HG03159 (cell line): ENCODE data around the gene MICAL3.
"Not testable (repeated sequence)": the region's sequence is repeated elsewhere in the genome, so short reads cannot be mapped to it uniquely, and the experiment has no call there.

ENCODE experiments used
- ATAC-seq: cut with Tn5 transposase; IDR thresholded peaks from one replicate; pipeline ENCODE4 v1.9.1; 2021; ENCODE audit warnings: mild to moderate bottlenecking, moderate library complexity; ENCODE audit not compliant: unreplicated experiment

The MICAL3 gene

DNA sequence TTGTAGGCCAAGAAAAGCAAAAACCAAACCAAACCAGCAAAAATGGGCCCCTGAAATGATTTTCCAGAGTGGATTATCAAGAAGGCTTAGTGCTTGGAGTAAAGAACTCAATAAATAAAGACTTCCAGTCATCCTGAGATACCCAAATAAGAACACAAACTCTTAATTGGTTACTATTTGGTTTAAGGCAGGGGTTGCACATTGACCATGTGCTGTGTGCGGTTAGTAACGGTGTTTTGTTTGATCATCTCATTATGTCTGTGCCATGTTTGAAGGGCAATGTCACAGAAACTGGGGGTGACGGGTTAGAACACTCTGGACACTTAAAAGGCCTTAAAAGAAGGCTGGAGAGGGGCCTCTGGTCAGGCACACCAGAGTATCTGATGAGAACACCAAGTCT, 9.7 kb upstream of the MICAL3 start:
- no peak for ATAC-seq

DNA sequence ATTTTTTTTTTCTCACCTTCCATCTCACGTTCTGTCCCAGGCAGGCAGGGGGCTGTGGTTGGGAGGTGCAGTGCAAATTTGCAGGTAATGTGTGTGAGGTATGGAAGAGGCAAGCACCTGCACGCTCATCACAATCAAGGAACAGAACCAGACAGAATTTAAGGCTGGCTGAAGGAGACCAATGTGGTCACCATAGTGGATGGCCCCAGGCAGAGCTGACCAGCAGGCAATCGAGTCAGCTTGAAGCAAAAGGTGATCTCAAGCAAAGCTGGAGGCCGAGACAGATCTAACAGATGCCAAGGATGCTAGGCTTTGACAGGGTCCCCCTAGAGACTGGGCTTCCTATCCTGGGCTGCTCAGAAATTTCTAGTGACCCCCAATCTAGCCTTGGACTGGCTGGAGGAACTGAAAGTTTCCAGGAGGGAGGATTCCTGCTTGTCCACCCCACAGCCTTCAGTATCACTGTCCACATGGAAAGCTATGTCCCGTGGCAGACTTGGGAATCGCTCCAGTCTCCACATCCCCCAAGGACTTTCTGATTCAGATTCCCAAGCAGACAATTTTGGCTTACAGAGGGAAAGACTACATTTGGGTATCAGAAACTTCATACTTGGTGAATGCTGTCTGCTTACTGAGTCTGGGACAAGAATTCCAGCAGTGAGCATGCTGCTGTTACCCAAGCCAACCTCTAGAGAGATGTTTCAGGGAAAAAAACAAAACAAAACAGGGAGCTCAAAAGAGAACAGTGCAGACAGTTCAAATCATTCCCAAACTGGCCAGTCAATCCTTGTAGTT, 9.0 kb upstream of the MICAL3 start:
- ATAC-seq, result no peak

DNA sequence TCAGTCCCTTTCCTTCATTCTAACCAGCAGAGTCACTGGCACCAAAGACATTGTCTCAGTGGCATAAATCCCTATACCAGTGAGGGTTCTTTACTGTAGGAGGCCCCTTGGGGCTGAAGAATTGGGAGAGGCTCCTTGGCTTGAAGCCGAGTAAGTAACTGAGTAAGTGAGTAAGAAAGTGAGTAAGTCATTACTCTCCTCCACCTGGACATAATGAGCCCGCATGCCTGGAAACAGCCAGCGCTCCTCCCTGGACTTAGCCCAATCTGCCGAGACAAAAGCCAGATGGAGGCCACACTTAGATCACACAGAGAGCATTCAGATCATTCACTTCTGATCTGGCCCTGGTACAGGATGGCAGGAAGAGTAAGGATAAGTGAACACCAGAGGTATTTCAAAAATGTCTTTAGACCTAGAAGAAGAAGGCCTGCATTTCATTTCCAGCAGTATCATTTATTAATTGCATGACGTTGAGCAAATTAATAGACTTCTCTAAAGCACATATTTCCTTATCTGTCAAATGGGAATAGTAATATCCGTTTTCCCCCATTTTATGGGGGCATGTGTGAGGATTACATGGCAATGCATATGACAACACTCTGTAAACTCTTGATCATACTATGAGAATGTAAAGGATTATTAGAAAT, 8.2 kb upstream of the MICAL3 start:
- no peak for ATAC-seq

DNA sequence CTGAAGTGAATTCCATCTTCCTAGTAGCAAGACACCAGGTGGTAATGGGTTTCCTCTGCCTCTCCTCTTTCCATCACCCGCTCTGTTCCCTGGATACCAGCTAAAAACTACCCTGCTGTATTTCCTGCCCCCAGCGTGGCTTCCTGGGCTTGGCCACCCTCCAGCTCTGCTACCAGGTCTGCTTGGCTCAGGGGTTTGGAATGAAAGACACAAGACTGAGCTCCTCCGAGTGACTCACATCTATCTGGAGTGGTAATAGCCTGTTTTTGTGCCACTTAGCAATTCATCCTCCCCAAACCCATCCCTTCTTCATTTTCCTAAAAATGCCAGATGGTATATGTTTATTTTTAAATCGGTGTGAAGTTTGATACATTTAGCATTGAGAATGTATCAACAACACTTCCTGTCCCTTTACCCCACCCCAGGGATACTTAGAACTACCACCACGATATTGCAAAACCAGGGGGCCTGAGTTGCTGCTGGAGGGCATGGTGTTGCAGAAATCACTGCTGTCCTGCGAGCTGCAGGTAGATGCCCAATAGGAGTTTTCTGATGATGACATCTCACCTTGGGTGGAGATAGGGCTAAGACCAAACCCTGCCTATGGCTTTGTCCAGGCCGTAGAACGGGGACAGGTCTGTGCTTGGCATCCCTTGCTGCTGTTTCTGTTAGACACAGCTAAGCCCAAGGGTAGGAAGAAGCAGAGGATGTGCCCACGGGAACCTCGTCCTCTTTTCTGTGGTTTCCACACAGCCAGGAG, 7.5 kb upstream of the MICAL3 start:
- ATAC-seq, result no peak

DNA sequence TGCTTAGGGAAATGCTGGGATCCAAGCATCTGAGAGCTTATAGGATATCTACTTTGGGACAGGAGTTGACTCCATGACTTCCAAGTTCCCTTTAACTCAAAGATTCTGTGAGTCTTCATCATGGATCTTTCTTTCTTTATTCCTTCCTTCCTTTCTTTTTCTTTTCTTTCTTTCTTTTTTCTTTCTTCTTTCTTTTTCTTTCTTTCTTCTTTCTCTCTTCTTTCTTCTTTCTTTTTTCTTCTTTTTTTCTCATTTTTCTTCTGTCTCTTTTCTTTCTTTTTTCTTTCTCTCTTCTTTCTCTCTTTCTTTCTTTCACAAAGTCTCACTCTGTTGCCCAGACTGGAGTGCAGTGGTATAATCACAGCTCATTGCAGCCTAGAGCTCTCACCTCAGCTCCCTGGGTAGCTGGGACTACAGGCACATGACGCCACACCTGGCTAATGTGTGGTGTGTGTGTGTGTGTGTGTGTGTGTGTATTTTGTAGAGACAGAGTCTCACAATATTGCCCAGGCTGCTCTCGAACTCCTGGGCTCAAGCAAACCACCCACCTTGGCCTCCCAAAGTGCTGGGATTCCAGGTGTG, 5.4 kb upstream of the MICAL3 start:
- no peak for ATAC-seq

DNA sequence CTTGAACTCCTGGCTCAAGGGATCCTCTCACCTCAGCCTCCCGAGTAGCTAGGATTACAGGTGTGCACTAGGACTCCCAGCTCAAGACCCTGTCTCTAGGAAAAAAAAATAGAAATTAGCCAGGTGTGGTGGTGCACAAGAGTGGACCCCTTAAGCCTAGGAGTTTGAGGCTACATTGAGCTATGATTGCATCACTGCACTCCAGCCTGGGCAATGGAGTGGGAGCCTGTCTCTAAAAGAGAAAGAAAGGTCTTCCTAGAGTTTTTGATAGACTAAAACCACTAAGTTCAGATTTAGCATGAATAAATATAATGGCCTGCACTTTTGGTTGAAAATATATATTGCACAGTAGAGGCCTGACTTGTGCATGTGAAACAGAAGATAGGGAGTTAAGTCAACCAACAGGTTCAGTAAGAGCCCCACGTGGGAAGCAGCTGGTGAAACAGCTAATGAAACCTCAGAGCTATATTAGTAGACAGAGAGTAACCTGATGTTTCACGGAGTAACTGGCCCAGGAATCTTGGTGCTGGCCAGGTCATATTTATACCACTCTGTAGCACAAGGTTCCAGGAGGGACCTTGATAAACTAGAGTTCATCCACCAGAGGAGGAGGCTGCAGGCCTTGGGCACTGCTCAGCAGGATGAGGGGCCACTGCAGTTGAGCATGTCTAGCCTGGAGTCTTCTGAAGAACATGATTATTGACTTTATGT, 4.6 kb upstream of the MICAL3 start:
- no peak for ATAC-seq

DNA sequence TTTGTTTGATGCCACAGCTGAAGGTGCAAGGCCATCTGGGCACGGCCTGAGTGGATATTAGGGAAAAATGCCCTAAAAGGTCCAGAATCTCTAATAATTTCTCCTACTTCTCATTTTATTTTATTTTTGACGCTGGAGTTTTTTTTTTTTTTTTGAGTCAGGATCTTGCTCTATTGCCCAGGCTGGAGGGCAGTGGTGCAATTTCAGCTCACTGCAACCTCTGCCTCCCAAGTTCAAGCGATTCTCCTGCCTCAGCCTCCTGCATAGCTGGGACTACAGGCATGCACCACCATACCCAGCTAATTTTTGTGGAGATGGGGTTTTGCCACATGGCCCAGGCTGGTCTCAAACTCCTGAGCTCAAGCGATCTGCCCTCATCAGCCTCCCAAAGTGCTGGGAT, 1.5 kb upstream of the MICAL3 start:
- ATAC-seq, result not testable (repeated sequence)

DNA sequence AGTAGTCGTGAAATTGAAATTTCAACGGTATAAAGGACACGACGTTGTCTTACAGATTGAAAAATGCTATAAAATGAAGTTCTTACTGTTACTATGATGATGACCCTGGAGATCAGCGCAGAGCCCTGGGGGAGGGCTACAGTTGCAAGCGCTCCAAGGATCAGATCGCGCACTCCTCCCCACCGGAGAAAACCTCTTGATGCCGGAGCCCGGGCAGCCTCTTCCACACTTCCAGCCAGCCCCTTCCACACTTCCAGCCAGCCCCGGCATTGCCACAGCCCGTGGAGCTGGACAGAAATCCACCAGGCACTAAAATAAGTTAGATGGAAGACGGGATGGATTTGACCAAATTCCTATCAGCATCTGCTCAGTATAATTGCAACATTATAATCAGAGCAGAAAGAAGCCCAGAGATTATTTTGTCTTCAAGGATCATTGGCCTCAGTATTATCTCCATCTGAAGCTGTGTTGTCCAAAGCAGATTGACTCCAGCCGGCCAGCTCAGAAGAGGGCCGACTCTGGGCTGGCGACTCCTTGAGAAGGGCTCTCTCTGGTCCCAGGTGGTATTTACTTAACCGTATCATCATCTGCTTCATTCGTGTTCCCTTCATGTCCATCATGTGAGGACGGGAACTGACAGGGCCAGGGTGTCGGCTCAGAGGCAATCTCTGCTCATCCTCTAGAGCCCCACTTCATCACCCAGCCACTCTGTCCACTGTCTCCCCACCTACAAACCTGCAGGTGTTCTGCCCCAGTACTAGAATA, 777 bp upstream of the MICAL3 start:
- ATAC-seq, result no peak

DNA sequence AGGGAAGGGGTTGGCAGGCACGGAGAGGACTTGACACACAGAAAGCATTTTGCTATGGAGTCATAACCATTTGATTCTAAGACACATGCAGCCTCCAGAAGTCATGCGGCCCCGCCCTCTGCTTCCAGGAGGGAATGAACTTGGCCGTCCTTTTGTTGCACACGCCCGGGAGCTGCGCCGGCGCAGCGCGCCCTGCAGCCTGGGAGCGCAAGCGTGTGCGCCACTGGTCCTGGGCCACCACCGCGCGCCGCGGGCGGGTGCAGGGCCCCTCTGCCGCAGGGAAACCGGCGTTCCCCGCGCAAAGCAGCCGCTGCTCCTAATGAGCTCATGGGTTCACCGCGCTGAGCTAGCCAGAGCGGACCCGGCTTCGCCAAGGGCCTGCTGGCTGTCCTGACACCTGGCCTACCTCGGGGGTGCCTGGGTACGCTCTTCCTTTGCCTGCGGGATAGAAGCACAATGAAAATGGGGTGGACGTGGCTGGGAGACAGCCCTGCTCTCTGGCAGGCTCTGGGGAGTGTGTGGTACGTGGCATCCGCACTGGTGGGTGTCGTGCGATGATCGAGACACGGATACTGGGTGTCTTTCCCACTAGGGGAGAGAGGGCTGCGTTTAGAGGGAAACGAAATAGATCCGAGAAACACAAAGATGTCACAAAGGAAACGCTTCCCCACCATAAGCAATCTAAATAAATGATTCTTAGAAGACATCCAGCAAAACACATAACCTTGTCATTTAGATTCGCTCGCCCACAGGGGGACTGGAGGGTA, 669 bp downstream of the MICAL3 start:
- no peak for ATAC-seq

DNA sequence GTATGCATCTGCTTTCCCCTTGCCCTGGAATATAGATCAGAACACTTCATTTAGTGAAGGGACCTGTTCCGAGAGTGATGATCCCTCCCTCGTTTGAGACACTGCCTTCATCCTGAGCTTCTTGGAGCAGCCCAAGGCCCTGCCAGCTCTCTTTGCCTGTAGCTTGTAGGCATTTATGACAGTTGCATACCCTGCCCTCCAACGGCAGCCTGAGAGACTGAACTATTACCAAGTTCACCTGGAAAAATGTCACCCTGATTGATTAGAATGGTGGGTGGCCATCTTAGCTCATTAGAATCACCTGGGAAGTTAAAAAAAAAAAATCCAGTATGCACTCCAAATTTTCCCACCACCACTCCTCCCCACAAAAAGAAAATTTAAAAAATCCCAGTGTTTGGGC, 1.5 kb downstream of the MICAL3 start:
- no peak for ATAC-seq

DNA sequence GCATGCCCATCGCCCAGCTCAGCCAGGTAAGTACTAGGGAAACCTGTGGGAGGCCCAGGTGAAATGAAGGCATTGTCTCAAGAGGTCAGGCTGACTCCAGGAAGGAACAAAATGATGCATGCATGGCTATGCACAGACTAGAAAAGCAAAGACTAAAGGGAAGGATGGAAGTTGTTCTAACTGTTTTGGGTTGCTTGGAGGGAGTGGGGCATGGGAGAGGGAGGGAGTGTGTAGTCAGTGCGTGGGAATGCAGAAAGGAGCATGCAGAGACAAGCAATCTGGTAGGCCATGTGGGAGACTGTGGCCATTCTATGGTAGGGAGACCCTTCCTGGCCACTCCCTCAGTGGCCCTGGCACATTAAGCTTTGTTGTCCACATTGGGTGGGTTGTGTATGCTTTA, 2.9 kb downstream of the MICAL3 start:
- ATAC-seq, result no peak

DNA sequence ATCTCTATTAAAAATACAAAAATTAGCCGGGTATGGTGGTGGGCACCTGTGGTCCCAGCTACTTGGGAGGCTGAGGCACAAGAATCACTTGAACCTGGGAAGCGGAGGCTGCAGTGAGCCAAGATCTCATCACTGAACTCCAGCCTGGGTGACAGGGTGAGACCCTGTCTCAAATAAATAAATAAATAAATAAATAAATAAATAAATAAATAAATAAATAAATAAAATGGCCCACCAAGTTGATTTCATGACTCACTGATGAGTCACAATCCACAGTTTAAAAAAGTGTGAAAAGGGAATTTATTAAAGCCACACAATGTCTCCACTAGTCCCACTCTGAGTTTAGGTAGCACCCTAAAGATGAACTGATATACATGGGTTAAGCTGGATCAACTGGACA, 3.6 kb downstream of the MICAL3 start:
- ATAC-seq, result not testable (repeated sequence)

DNA sequence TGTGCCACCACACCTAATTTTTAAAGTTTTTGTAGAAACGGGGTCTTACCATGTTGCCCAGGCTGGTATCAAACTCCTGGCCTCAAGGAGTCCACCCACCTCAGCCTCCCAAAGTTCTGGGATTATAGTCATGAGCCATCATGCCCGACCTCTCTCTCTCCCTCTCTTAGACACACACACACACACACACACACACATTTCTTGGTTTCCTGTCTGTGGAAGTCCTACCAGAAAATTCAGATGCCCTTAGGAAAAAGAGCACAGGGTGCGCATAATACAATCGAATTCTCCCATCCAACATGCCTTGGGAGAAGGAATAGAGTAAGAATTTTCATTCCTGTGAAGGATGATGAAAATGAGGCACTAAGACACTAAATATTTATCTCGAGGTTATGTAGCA, 10.4 kb downstream of the MICAL3 start:
- no peak for ATAC-seq

DNA sequence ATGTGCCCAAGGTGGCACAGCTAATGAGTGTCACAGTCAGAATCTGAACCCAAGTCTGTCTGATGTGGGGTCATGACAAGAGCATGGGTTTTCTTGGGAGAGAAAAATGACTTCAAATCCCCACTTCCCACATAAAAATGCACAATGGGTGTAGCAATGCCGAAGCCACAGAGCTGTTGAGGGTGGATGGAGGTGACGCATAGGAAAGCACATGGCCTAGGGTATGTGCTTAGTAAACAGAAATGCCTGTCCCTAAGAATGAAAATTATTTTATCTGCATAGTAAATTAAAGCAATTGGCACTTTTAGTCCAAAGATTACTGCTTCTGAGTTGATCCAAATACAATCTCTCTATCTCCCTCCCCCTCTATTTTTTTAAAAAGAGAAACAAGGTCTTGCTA, 10.9 kb downstream of the MICAL3 start:
- ATAC-seq, result no peak

DNA sequence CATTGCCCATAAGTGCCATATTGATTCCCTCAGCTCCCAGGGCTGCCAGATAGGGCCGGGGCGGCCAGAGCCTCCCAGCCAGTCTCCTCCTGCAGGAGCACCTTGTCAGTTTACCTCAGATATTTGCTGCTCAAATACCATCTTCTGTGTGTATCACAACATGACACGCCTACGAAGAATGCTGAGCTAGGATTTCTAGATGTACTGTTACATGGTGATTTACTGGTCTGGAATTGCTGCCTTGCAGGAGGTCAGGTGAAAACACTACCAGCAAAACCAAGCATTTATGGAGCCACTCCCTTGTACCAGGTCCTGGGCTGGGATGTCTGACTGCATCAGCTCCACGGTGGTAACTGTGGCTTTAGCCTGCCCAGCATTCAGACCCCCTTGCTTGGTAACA, 11.8 kb downstream of the MICAL3 start:
- ATAC-seq, result no peak

DNA sequence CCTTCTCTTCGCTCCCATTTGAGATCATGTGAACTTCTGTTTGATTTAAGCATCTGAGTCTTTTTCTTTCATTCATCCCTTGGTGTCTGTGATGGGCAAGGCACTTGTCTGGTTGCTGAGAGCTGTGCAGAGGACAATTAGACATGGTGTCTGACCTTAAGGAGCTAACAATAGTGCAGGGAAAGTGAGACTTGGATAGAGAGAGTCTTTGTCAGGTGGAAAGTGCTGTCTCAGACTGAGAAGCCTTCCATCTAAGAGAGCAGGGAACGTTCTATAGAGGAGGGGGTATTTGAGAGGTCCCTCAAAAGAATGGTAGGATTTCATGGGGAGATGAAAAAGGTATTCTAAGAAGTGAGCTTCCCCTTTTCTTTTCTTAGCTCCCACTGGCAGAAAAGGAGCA, 14.1 kb downstream of the MICAL3 start:
- no peak for ATAC-seq

DNA sequence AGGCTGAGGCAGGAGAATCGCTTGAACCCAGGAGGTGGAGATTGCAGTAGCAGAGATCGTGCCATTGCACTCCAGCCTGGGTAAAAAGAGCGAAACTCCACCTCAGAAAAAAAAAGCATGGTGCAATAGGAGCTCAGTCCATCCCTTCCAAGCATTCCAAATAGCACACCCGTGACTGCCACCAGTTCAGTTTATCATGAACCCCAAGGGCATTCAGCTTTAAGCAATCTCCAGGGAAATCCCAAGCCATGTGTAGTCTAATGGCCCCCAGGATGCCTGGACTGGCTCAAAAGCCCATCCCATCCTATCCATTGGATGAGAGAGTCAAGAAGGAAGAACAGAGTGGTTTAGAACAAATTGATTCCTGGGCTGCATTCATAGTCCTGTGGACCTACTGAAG, 16.2 kb downstream of the MICAL3 start:
- no peak for ATAC-seq

DNA sequence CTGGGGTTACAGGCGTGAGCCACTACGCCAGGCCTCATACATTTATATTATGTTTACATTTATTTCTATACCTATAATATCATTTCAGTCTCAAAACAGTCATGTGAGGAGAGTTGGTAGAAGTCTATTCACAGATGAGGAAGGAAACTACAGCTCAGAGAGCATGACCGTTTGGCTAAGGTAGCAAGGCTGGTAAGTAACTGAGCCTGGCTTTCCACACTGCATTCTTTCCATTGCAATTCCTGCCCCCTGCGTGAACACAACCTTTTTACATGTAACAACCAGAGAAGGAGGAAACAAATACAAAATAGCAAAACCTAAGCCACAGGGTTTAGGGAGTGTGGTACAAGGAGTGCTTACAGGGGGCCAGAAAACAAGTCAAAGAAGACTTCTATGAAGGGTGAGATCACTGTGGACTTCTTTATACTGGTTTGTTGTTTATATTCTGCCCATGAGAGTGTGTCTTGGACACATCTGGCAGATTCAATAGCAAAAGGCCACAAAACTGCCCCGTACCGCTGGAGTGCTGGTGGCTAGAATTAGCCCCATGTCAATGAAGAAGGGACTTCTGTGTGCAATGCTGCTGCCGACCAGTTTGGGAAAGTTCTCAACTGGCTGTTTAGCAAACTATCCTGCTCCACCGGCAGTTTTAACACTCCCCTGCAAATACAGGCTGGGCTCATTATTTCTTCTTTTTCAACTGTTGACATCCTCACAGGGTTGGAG, 19.0 kb downstream of the MICAL3 start:
- no peak for ATAC-seq

DNA sequence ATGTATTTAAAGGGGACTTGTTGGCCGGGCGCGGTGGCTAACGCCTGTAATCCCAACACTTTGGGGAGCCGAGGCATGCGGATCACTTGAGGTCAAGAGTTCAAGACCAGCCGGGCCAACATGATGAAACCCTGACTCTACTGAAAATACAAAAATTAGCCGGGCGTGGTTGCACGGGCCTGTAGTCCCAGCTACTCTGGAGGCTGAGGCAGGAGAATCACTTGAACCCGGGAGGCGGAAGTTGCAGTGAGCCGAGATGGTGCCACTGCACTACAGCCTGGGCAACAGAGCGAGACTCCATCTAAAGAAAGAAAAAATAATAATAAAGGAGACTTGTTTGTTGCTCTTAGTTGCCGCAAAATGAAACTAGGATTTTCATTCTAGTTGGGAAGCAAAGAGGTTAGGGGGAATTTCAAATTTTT, 22.5 kb downstream of the MICAL3 start:
- ATAC-seq, result not testable (repeated sequence)
